K562 (cell line): Measurements from ENCODE around the gene GLIS1. TPM values are rescaled to one million over a fixed set of nuclear protein-coding genes. Genes with fewer than 3 reads are reported as not detected.

ENCODE experiments used
- ATAC-seq: fragments of 200-7000 bp; cut with Tn5 transposase; 3 replicates; pipeline ENCODE4 v1.9.1; 2020; ENCODE audit warnings: moderate library complexity
- BruUV-seq: library from RNA; stranded (reverse); fragments of 400-500 nt; replicated peaks from 2 replicates; lab custom pipeline; 2021; lab: Mats Ljungman, UMichigan
- CTCF ChIA-PET: fragments of 300-600 bp; formaldehyde crosslinking; extraction: SDS; loops from one replicate; lab custom pipeline; 2021; ENCODE audit warnings: low intra/inter-chr PET ratio; lab: Yijun Ruan, JAX
- POLR2A ChIA-PET: fragments of 300-600, 350-650 bp; sonication (Branson Sonifier 250); formaldehyde crosslinking; extraction: SDS; loops from one replicate; lab custom pipeline; 2021; ENCODE audit warnings: antibody characterized with exemption, inconsistent platforms; lab: Yijun Ruan, JAX
- DNase-seq, 4 experiments: peaks; one replicate each; pipeline versions ENCODE4 v3.0.0 to v3.0.0-alpha.2; 2011 to 2018; ENCODE audit warnings: low spot score in 3 of 4, mixed read lengths in 3 of 4; ENCODE audit errors: extremely low read depth in 1 of 4
- FAIRE-seq: peaks from 2 replicates; lab custom pipeline; 2011; peaks lifted over from hg19 to GRCh38; lab: Jason Lieb, UNC
- H2AFZ ChIP-seq: 2 replicates; pipeline ENCODE4 v1.6.0; 2011; ENCODE audit warnings: low read depth, low read length, control low read depth, inconsistent platforms
- H3K27ac ChIP-seq: fragments of 200-600 bp; 3 replicates; pipeline ENCODE4 v1.8.0; 2011; ENCODE audit warnings: low read depth, mild to moderate bottlenecking, control low read depth, inconsistent platforms, low read length, moderate library complexity, mixed read lengths; ENCODE audit errors: extremely low read depth
- H3K27me3 ChIP-seq, 2 experiments: fragments of 300-600 bp in 1 of 2; 2 replicates in 1 of 2; 3 replicates in 1 of 2; pipeline versions ENCODE4 v1.6.0 to v1.8.0; 2011; ENCODE audit warnings: inconsistent platforms in 2 of 2, low read length in 2 of 2, mild to moderate bottlenecking in 1 of 2, mixed read lengths in 1 of 2, moderate library complexity in 1 of 2; ENCODE audit not compliant: control insufficient read depth in 2 of 2, insufficient read depth in 2 of 2
- H3K36me3 ChIP-seq: fragments of 300-600 bp; 3 replicates; pipeline ENCODE4 v1.8.0; 2011; ENCODE audit warnings: mild to moderate bottlenecking, low read length, inconsistent platforms; ENCODE audit not compliant: control insufficient read depth, insufficient read depth
- H3K4me1 ChIP-seq, 2 experiments: fragments of 200-600 bp in 1 of 2; replicated peaks in 1 of 2; 2 replicates in 1 of 2; 3 replicates in 1 of 2; pipeline versions ENCODE4 v1.5.1 to v1.8.0; 2011; ENCODE audit warnings: inconsistent platforms in 2 of 2, low read length in 2 of 2, mild to moderate bottlenecking in 1 of 2, mixed read lengths in 1 of 2, moderate library complexity in 1 of 2; ENCODE audit not compliant: control insufficient read depth in 2 of 2, insufficient read depth in 2 of 2
- H3K4me2 ChIP-seq: 2 replicates; pipeline ENCODE4 v1.6.1; 2011; ENCODE audit warnings: low read length, control low read depth, inconsistent platforms, mixed read lengths; ENCODE audit not compliant: insufficient read depth
- H3K4me3 ChIP-seq: fragments of 200-600 bp; sonication (generic), shearing (Covaris generic); 2 replicates; pipeline ENCODE4 v1.5.1; 2016; ENCODE audit warnings: control low read depth, inconsistent platforms
- H3K79me2 ChIP-seq: fragments of 200-600 bp; 3 replicates; pipeline ENCODE4 v1.8.0; 2011; ENCODE audit warnings: low read length, inconsistent platforms; ENCODE audit not compliant: control insufficient read depth, insufficient read depth
- H3K9ac ChIP-seq, 2 experiments: 2 replicates each; pipeline versions ENCODE4 v1.6.0 to v1.6.1; 2011; ENCODE audit warnings: low read depth in 2 of 2, low read length in 2 of 2, control low read depth in 1 of 2, inconsistent platforms in 1 of 2, mild to moderate bottlenecking in 1 of 2, mixed read lengths in 1 of 2; ENCODE audit not compliant: insufficient read depth in 1 of 2
- H3K9me1 ChIP-seq: one replicate; pipeline ENCODE4 v1.6.0; 2011; ENCODE audit warnings: inconsistent platforms, mild to moderate bottlenecking, low read length, moderate library complexity; ENCODE audit not compliant: control insufficient read depth, insufficient read depth
- H3K9me3 ChIP-seq: replicated peaks from 2 replicates; pipeline ENCODE4 v1.5.1; 2011; ENCODE audit warnings: low read depth, low read length, inconsistent platforms; ENCODE audit not compliant: control insufficient read depth, insufficient read depth
- H4K20me1 ChIP-seq: replicated peaks from 2 replicates; pipeline ENCODE4 v1.6.1; 2011; ENCODE audit warnings: low read length, inconsistent platforms, mixed read lengths; ENCODE audit not compliant: control insufficient read depth, insufficient read depth
- CCNT2 ChIP-seq: IDR thresholded peaks from 2 replicates; pipeline ENCODE4 v1.6.1; 2011; ENCODE audit warnings: borderline replicate concordance, low read depth, mild to moderate bottlenecking, moderate library complexity, mixed read lengths, low read length; ENCODE audit not compliant: insufficient read length; ENCODE audit errors: extremely low read depth
- ETV5 ChIP-seq: sonication (generic); formaldehyde crosslinking; IDR thresholded peaks from 2 replicates; pipeline ENCODE4 v1.4.0; 2020; ENCODE audit warnings: low read depth, mild to moderate bottlenecking, missing genetic modification reagents
- GATAD2B ChIP-seq: fragments of 450-650 bp; IDR thresholded peaks from 2 replicates; pipeline ENCODE4 v1.6.1; 2017; ENCODE audit warnings: mild to moderate bottlenecking, borderline replicate concordance
- MIER1 ChIP-seq: fragments of 450-650 bp; IDR thresholded peaks from 2 replicates; pipeline ENCODE4 v1.6.1; 2016; ENCODE audit warnings: antibody characterized with exemption, mild to moderate bottlenecking, low read depth
- MXI1 ChIP-seq: IDR thresholded peaks from 2 replicates; pipeline ENCODE4 v1.6.1; 2011; ENCODE audit warnings: low read depth, mild to moderate bottlenecking, improper control_type of control experiment, low read length
- NONO ChIP-seq, 2 experiments: fragments of 200-400 bp in 1 of 2; fragments of 450-650 bp in 1 of 2; formaldehyde crosslinking in 1 of 2; IDR thresholded peaks; 2 replicates each; pipeline ENCODE4 v1.6.1; 2017; ENCODE audit warnings: low read depth in 2 of 2, mild to moderate bottlenecking in 2 of 2, moderate library complexity in 2 of 2, low read length in 1 of 2
- POLR2AphosphoS5 ChIP-seq: IDR thresholded peaks from 2 replicates; pipeline ENCODE4 v1.6.1; 2011; ENCODE audit warnings: mild to moderate bottlenecking, low read depth, low read length, moderate library complexity; ENCODE audit not compliant: control insufficient read depth, insufficient read depth
- PTRF ChIP-seq: fragments of 450-650 bp; IDR thresholded peaks from 2 replicates; pipeline ENCODE4 v1.6.1; 2016; ENCODE audit warnings: mild to moderate bottlenecking, missing genetic modification characterization, missing compliant biosample characterization
- PTTG1 ChIP-seq: fragments of 450-650 bp; IDR thresholded peaks from 2 replicates; pipeline ENCODE4 v1.6.1; 2016; ENCODE audit warnings: low read depth, mild to moderate bottlenecking, missing genetic modification characterization, missing compliant biosample characterization
- RBM14 ChIP-seq: fragments of 200-400 bp; formaldehyde crosslinking; IDR thresholded peaks from 2 replicates; pipeline ENCODE4 v1.6.1; 2018; ENCODE audit warnings: low read depth, mild to moderate bottlenecking, low read length, moderate library complexity, borderline replicate concordance; ENCODE audit not compliant: insufficient read depth
- RFX1 ChIP-seq: fragments of 450-650 bp; IDR thresholded peaks from 2 replicates; pipeline ENCODE4 v1.6.1; 2016; ENCODE audit warnings: mild to moderate bottlenecking, moderate library complexity
- SMAD1 ChIP-seq: fragments of 150-350 bp; IDR thresholded peaks from 2 replicates; pipeline ENCODE4 v1.6.1; 2014; ENCODE audit warnings: low read length, low read depth; ENCODE audit not compliant: partially characterized antibody
- TRIM24 ChIP-seq, 2 experiments: fragments of 450-650 bp; IDR thresholded peaks; 2 replicates each; pipeline ENCODE4 v1.6.1; 2016
- ZEB2 ChIP-seq: fragments of 450-650 bp; IDR thresholded peaks from 2 replicates; pipeline ENCODE4 v1.6.1; 2016
- ZNF561 ChIP-seq: fragments of 450-650 bp; formaldehyde crosslinking; conservative IDR thresholded peaks from 2 replicates; pipeline ENCODE4 v1.4.0; 2020; ENCODE audit warnings: mild to moderate bottlenecking, moderate library complexity
- WGBS: fragments of 100-300 bp; shearing (Covaris generic); methylation state at CpG from one replicate; pipeline ENCODE4 v1.1.6; 2016; ENCODE audit warnings: low coverage, mixed read lengths; ENCODE audit not compliant: insufficient coverage; ENCODE audit errors: missing lambda C conversion rate; 5-methylcytosine and 5-hydroxymethylcytosine counted together
- in situ Hi-C: fragments of 300-500 bp; cut with MboI; formaldehyde crosslinking; loops from 4 replicates; pipeline ENCODE4 v1.15.0; 2018; ENCODE audit warnings: inconsistent platforms, mixed read lengths
- intact Hi-C: fragments of 100-400 bp; cut with micrococcal nuclease; formaldehyde crosslinking; loops from 2 replicates; pipeline ENCODE4 v1.14.2; 2022
- polyA plus RNA-seq, 8 experiments: library from polyadenylated mRNA; depleted of rRNA in 4 of 8; stranded (reverse) in 5 of 8; unstranded in 3 of 8; fragments of >200 nt; fragmentation: Nextera tagmentation in 2 of 8; fragmentation: Illumina TruSeq in 1 of 8; extraction: Ambion mirVana in 2 of 8; extraction: Trizol in 1 of 8; gene quantifications; 2 replicates each; pipeline versions ENCODE4 v1.2.1 to v1.2.3, GENCODE V29; 2011 to 2014; ENCODE audit warnings: inconsistent platforms in 1 of 8, missing spikeins in 1 of 8
- total RNA-seq, 7 experiments: library from RNA; depleted of rRNA in 6 of 7; stranded (reverse); fragments of >200 nt in 6 of 7; fragmentation: Illumina TruSeq in 2 of 7; extraction: Trizol in 2 of 7; gene quantifications; 2 replicates each; pipeline versions ENCODE4 v1.2.1 to v1.2.3, GENCODE V29; 2011 to 2021; ENCODE audit warnings: low replicate concordance in 1 of 7
- TF ChIP-seq, protein P1 (sequence below): fragments of 250-450 bp; sonication (Bioruptor Pico); IDR thresholded peaks from 2 replicates; pipeline ENCODE4 v1.8.0; 2022; ENCODE audit warnings: inconsistent platforms, mild to moderate bottlenecking, moderate library complexity, borderline replicate concordance

Gene GLIS1
- total and polyA plus RNA-seq, 9 of the 15 experiments (the other 6 are each of a cell fraction or from before 2014, with no cell fraction given): not detected

DNA sequence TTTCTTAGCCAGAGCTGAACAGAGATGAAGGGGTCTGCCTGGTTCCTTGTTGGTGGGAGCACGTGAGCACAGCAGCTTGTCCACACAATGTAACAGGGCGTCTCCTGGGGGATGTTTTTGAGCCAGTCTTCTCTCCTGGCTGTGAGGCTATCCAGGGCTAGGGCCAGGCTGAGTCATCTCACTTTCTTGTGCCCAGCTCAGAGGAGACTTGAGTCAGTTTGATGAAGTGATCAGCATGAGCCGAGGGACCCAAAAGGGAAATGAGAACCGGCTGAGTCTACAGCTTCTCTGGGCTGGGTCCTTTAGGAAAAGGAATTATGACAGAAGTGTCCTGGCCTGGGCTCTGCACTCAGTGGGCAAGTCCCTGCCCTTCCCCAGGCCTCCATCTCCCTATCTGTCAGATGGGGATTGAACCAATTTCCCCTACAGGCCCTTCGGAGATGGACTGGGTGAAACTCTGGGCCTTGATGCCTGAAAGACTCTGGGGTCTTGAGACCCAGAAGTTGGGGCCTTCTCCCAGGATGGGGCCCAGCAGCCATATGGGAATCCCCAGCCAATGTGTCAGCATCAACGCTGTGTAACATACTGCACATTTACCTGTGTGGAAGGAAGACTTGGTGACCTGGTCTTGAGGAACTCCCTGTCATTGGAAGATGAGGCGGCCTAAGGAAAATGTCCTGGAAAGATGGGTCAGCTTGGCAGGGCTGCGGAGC lies 243.2 kb downstream of the GLIS1 start:
- WGBS: 2% methylated on average over 8 of the region's 8 CpGs
- Histone ChIP-seq H2AFZ (no peak overlapping the region), H3K27me3 (peaks cover 26 to 42% of the 10 kb centered on the region in 2 experiments; a peak in 4 of 5 replicates), H3K4me2 (no peak overlapping the region), H3K9me1 (no peaks in the 10 kb centered on the region), H3K4me3 (no peak overlapping the region), H3K36me3 (no peaks in the 10 kb centered on the region), H4K20me1 (no peaks in the 10 kb centered on the region; the same call in 1 of the 2 replicates), H3K9me3 (no peaks in the 10 kb centered on the region), H3K9ac (no peak overlapping the region), H3K79me2 (no peaks in the 10 kb centered on the region), H3K4me1 (peaks cover 0 to 1% of the 10 kb centered on the region in 2 experiments; a peak in 1 of 5 replicates), H3K27ac (no peak overlapping the region)
- no peak for DNase-seq
- CTCF ChIA-PET: no interaction called here
- TF ChIP-seq RBM14 (no peak), NONO (IDR thresholded peaks at IDR 0.05; ENCODE audit: low read depth in 2 of 2, low read length in 1 of 2) (no peak), GATAD2B (no peak), SMAD1 (no peak), POLR2AphosphoS5 (no peak), MIER1 (no peak), RFX1 (no peak), ZEB2 (no peak), TRIM24 (IDR thresholded peaks at IDR 0.05) (no peak), PTTG1 (tag) (no peak), ZNF561 (no peak), PTRF (tag) (no peak), CCNT2 (no peak), ETV5 (no peak), MXI1 (no peak)
- TF ChIP-seq, protein P1, sequence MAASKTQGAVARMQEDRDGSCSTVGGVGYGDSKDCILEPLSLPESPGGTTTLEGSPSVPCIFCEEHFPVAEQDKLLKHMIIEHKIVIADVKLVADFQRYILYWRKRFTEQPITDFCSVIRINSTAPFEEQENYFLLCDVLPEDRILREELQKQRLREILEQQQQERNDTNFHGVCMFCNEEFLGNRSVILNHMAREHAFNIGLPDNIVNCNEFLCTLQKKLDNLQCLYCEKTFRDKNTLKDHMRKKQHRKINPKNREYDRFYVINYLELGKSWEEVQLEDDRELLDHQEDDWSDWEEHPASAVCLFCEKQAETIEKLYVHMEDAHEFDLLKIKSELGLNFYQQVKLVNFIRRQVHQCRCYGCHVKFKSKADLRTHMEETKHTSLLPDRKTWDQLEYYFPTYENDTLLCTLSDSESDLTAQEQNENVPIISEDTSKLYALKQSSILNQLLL (CRISPR knock-in tag): no peak
- BruUV-seq: no TSS peak
- intact Hi-C loops: no loop called here
- no peak; the same call in 2 of the 3 replicates for ATAC-seq
- POLR2A ChIA-PET: no interaction called here
- in situ Hi-C loops: no loop called here
- FAIRE-seq: no peak
